ENCODE data around the gene KCNJ4. TPM values are rescaled to one million over a fixed set of nuclear protein-coding genes. Genes with fewer than 3 reads are reported as not detected.

Gene KCNJ4
- total RNA-seq, 2 donors from 2014 or later: not detected

- H3K4me3 ChIP-seq: no peak overlapping the region
- TF ChIP-seq, protein P1, sequence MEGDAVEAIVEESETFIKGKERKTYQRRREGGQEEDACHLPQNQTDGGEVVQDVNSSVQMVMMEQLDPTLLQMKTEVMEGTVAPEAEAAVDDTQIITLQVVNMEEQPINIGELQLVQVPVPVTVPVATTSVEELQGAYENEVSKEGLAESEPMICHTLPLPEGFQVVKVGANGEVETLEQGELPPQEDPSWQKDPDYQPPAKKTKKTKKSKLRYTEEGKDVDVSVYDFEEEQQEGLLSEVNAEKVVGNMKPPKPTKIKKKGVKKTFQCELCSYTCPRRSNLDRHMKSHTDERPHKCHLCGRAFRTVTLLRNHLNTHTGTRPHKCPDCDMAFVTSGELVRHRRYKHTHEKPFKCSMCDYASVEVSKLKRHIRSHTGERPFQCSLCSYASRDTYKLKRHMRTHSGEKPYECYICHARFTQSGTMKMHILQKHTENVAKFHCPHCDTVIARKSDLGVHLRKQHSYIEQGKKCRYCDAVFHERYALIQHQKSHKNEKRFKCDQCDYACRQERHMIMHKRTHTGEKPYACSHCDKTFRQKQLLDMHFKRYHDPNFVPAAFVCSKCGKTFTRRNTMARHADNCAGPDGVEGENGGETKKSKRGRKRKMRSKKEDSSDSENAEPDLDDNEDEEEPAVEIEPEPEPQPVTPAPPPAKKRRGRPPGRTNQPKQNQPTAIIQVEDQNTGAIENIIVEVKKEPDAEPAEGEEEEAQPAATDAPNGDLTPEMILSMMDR (IDR thresholded peaks at IDR 0.05): no peak
- peaks cover 5 to 21% of the 10 kb centered on the region in 2 donors for H3K4me1 ChIP-seq (ENCODE audit: control insufficient read depth in 1 of 2, low read depth in 2 of 2)
- H3K36me3 ChIP-seq: no peaks in the 10 kb centered on the region
- H3K27ac ChIP-seq: no peak overlapping the region
- DNase-seq (ENCODE audit: low spot score): no peak
- H3K27me3 ChIP-seq (replicated peaks; ENCODE audit: insufficient read depth): peaks cover 6% of the 10 kb centered on the region
- no peak for ATAC-seq (ENCODE audit: insufficient number of reproducible peaks, low FRiP score, low read depth)
- H3K9me3 ChIP-seq: no peaks in the 10 kb centered on the region
Measured at GRCh38 chr22:38450234-38450797, 4.7 kb downstream of the KCNJ4 start.

DNA sequence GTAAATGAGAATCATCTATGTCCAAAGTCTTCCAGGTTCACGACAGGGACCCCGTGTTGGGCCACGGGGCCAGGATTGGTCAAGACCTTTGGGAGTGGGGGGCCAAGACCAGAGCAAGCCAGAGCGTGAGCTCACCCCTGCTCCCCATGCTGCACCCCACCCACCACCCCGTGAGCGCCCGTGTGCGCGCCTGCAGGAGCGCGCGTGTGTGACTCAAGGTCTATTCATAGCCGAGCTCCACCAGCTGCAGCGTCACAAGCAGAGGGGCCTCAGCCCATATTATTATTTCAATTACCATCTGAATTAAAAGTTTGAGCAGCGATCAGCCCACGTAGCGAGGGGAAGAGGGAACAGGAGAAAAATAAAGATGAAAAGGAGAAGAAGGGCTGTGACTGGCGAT lies 5.2 kb downstream of the KCNJ4 start:
- ATAC-seq (ENCODE audit: insufficient number of reproducible peaks, low FRiP score, low read depth): no peak

GRCh38 chr22:38448945-38449745 lies 5.9 kb downstream of the KCNJ4 start:
- Histone ChIP-seq H3K4me3 (no peak overlapping the region), H3K36me3 (no peaks in the 10 kb centered on the region), H3K27ac (no peak overlapping the region), H3K27me3 (replicated peaks; ENCODE audit: insufficient read depth) (peaks cover 6% of the 10 kb centered on the region), H3K4me1 (ENCODE audit: control insufficient read depth in 1 of 2, low read depth in 2 of 2) (peaks cover 0 to 14% of the 10 kb centered on the region in 2 donors), H3K9me3 (no peaks in the 10 kb centered on the region)
- TF ChIP-seq, protein P1 (IDR thresholded peaks at IDR 0.05): no peak
- DNase-seq (ENCODE audit: low spot score) (no peak), ATAC-seq (ENCODE audit: insufficient number of reproducible peaks, low FRiP score, low read depth) (no peak)

More for the DNA sequence above, 5.2 kb downstream of the KCNJ4 start:
- no peaks in the 10 kb centered on the region for H3K9me3 ChIP-seq
- TF ChIP-seq, protein P1 (IDR thresholded peaks at IDR 0.05): no peak
- peaks cover 5 to 21% of the 10 kb centered on the region in 2 donors for H3K4me1 ChIP-seq (ENCODE audit: control insufficient read depth in 1 of 2, low read depth in 2 of 2)
- peaks cover 6% of the 10 kb centered on the region for H3K27me3 ChIP-seq (replicated peaks; ENCODE audit: insufficient read depth)
- H3K4me3 ChIP-seq: no peak overlapping the region
- DNase-seq (ENCODE audit: low spot score): no peak
- H3K36me3 ChIP-seq: no peaks in the 10 kb centered on the region
- H3K27ac ChIP-seq: no peak overlapping the region

GRCh38 chr22:38446018-38446601 lies 8.9 kb downstream of the KCNJ4 start:
- no peaks in the 10 kb centered on the region for H3K9me3 ChIP-seq
- TF ChIP-seq, protein P1 (IDR thresholded peaks at IDR 0.05): no peak
- DNase-seq (ENCODE audit: low spot score) (no peak), ATAC-seq (ENCODE audit: insufficient number of reproducible peaks, low FRiP score, low read depth) (no peak)
- no peak overlapping the region for H3K27ac ChIP-seq
- peaks cover 6% of the 10 kb centered on the region for H3K27me3 ChIP-seq (replicated peaks; ENCODE audit: insufficient read depth)
- H3K36me3 ChIP-seq: no peaks in the 10 kb centered on the region
- H3K4me3 ChIP-seq: no peak overlapping the region
- H3K4me1 ChIP-seq (ENCODE audit: control insufficient read depth in 1 of 2, low read depth in 2 of 2): no peaks in the 10 kb centered on the region

- DNase-seq (ENCODE audit: low spot score) (no peak), ATAC-seq (ENCODE audit: insufficient number of reproducible peaks, low FRiP score, low read depth) (no peak)
- H3K4me3 ChIP-seq: no peak overlapping the region
- no peaks in the 10 kb centered on the region for H3K27me3 ChIP-seq (replicated peaks; ENCODE audit: insufficient read depth)
- TF ChIP-seq, protein P1 (IDR thresholded peaks at IDR 0.05): no peak
- no peaks in the 10 kb centered on the region for H3K36me3 ChIP-seq
- H3K9me3 ChIP-seq: no peaks in the 10 kb centered on the region
- no peak overlapping the region for H3K27ac ChIP-seq
- no peaks in the 10 kb centered on the region for H3K4me1 ChIP-seq (ENCODE audit: control insufficient read depth in 1 of 2, low read depth in 2 of 2)
Measured at GRCh38 chr22:38444783-38445182, 10.2 kb downstream of the KCNJ4 start.

Measured in thoracic aorta (tissue), 2 donors.